Activated T-cell treated with anti-CD3 and anti-CD28 coated beads for 48 hours (primary cell): ENCODE data around the gene PLEKHG7.
"Not testable (repeated sequence)": the region's sequence is repeated elsewhere in the genome, so short reads cannot be mapped to it uniquely, and the experiment has no call there.

Experiments
- DNase-seq: peaks from one replicate; pipeline ENCODE4 v3.0.0-alpha.2; 2020; ENCODE audit warnings: low read depth

Gene PLEKHG7

GRCh38 chr12:92753976-92754885 lies 51.4 kb downstream of the PLEKHG7 start:
- DNase-seq: no peak

- DNase-seq: no peak
Observed at GRCh38 chr12:92756898-92757596, 54.3 kb downstream of the PLEKHG7 start.

DNA sequence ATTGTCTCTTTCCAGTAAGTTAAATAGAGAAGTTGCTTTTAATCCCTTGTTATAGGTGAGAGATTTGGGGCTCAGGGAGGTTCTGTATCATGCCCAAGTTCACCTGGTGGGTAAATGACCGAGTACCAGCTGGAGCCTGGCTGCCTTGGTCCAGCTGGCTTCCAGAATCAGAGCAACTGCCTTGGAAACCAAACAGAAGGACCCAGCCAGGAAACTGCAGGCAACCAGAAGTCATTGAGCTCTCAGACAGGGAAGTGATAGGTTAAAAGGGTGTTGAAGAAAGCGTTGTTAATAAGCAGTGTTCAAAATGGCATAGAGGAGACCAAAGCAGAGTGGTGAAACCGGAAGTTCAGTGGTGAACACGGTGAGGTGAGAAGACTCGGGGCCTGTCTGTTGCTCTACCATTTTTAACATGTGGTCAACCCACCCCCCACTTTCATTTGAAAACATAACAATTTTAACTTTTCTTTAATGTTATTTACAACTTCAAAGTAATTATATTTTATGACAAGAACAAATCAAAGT lies 54.9 kb downstream of the PLEKHG7 start:
- DNase-seq: no peak

GRCh38 chr12:92759634-92760268 lies 57.0 kb downstream of the PLEKHG7 start:
- no peak for DNase-seq

DNA sequence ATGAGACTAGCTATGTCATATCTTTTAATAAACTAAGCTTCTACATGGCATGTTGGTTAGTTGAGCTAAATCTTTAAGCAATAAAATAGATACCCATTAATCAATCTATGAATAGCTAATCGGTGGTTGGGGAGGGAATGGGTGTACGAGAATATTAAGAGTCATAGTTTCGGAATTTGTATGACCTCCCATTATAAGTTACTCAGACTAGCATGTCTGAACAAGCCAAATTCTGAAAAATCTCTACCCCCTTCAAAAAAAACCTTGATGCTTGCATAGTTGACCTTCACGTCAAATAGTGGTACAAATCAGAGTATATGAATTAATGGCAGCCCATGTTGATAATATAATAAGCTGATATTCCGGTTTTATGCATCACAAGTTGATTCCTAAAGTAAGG lies 60.0 kb downstream of the PLEKHG7 start:
- no peak for DNase-seq

GRCh38 chr12:92764831-92765230 lies 62.0 kb downstream of the PLEKHG7 start:
- DNase-seq: no peak

GRCh38 chr12:92765871-92766270 lies 63.1 kb downstream of the PLEKHG7 start:
- DNase-seq: no peak

DNA sequence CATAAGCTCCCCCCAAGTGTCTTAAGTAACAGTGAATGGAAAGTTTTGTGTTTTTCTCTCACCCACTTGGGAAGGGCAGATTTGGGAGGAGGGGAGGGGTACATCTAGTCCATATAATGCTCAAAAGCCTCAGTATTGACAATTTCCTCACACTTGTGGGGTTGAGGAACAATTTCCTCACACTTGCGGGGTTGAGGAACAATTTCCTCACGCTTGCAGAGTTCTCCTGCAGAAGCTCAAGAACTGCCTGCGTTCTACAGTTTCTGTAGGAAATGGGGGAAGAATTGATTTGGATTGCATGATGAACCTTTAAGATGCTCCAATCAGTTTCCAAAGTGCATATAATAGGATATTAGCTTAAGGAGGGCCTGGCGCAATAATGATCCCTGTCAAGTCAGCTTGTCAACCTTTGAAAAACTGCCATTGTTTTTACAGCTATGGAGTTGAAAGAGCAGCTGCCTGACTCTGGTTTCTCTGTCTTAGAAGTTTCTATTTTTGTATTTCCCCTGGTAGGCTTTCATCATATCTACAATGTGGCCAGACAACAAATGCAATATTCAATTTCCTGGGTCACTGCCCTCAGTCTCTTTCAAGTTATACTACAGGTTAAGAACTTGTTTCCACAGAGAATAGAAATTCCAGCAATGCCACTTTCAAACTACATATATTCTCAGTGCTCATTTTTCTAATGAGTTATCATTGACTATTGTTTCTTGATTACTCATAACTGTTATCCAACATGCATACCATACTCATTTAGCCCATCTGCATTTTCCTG lies 66.5 kb downstream of the PLEKHG7 start:
- DNase-seq: no peak

GRCh38 chr12:92771001-92771400 lies 68.2 kb downstream of the PLEKHG7 start:
- DNase-seq: no peak

- no peak for DNase-seq
Observed at GRCh38 chr12:92775416-92775815, 72.6 kb downstream of the PLEKHG7 start.

GRCh38 chr12:92778525-92778924 lies 75.7 kb downstream of the PLEKHG7 start:
- DNase-seq: no peak

DNA sequence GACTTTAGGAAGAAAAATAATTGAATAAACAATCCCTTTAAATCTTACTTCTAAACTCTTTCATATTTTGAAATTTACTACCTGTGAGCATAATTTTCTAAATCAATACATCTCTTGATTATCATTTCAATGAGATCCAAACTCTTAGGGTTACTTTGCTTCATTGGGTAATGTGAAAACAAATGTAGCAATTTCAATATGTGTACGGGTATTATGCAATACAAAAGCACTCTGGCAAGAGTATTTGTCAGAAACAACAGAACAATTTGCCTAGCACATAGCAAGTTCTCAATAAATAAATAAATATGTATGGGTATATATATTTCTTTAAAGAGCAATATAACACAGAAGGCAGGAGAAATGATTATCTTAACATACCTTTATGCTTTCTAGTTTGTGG lies 77.1 kb downstream of the PLEKHG7 start:
- DNase-seq: no peak

- no peak for DNase-seq
Observed at GRCh38 chr12:92784356-92784755, 81.6 kb downstream of the PLEKHG7 start.

DNA sequence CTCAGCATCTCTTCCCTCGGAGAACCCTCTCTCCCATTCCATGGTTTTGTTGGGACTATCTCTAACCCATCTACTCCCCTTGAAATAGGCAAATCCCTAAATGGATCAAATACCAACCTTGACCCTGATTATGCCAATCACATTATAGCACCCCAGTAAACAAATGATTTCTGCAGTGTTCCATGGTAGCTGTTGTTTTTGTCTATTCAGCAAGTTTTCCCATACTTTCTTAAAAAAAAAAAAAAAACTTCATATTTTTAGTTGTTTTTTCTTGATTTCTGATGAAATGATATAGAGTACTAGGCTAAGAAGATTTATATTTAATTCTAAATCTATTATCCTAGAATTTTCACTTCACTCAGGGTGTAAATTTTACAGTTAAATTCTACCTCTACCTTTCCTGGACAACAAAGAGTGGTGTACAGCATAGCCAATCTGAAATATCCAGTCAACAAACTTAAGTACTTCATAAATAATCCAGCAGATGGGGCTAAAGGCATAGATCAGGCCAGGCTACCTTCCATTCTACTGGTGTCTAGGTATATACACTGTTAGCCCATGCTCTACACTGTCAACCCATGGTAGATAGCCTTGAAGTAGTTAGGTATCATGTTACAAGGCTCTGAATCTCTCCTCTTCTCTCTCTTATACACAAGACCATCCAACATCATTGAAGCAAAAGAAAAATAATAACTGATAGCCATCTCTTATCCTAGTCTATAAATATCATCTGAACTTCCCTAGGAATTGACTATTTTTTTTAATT lies 82.2 kb downstream of the PLEKHG7 start:
- no peak for DNase-seq

- DNase-seq: no peak
Observed at GRCh38 chr12:92785563-92785950, 82.8 kb downstream of the PLEKHG7 start.

DNA sequence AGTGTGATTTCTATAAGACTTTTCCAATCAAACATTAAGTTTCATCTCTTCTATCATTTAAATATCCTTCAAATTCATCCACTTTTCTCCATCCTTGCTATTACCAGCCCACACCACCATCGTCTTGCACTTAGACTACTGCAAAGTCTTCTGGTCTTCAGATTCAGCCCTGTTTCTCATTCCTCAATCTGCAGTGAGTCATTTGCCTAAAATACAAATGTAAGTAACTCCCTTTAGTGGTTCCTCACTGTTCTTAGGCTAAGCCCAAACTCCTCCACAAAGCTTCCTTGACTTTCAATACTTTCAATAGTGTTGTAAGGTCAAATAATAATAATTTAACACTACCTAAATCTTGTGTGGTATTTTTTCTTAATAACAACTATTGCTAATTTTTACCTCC lies 83.3 kb downstream of the PLEKHG7 start:
- DNase-seq: no peak

GRCh38 chr12:92794356-92794755 lies 91.6 kb downstream of the PLEKHG7 start:
- DNase-seq: not testable (repeated sequence)

DNA sequence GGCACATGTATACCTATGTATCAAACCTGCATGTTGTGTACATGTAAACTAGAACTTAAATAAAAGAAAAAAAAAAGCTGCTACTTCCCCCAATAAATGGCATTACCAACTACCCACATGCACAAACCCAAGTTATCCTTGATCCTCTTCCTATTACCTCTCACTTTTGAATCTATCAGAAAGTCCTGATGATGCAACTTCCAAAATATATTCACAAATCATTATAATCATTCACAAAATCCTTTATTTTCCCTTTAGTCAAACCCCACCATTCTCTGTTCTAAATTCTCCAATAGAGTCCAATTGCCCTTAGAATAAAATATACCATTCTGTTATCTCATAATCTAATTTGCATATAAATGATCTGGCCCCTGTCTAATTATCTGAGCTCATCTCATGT lies 92.0 kb downstream of the PLEKHG7 start:
- no peak for DNase-seq

DNA sequence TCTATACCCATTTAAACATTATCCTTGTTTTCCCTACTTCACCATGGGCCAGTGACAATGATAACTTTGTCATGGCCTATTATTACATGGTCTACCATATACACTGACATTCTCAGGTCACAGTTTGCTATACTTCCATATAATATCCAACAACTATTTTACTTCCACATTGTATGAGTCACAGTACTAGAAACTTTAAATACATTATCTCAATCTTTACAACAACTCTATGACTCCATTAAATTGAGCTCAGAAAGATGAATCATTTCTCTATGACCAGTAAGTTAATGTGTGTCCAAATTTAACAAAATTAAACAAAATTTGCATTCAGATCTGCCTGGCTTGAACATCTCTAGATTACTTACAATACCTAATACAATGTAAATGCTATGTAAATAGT lies 93.9 kb downstream of the PLEKHG7 start:
- DNase-seq: no peak

- DNase-seq: no peak
Observed at GRCh38 chr12:92802906-92803305, 100.1 kb downstream of the PLEKHG7 start.

- no peak for DNase-seq
Observed at GRCh38 chr12:92803903-92804302, 101.1 kb downstream of the PLEKHG7 start.
